Lower lobe of right lung (tissue), 2 donors: Measurements from ENCODE around the gene PLA2G4F. TPM values are rescaled to one million over a fixed set of nuclear protein-coding genes. Genes with fewer than 3 reads are reported as not detected.

ENCODE experiments used
- ATAC-seq, 2 donors: fragments of 200-7000 bp; cut with Tn5 transposase; one replicate each; pipeline ENCODE4 v1.9.1; 2020 to 2022; ENCODE audit warnings: mild to moderate bottlenecking in 2 of 2, moderate library complexity in 2 of 2
- DNase-seq: peaks from one replicate; pipeline ENCODE4 v3.0.0-alpha.2; 2020
- H3K27ac ChIP-seq: fragments of 200-600 bp; one replicate; pipeline ENCODE4 v1.8.0; 2022
- H3K27me3 ChIP-seq: fragments of 200-600 bp; one replicate; pipeline ENCODE4 v1.8.0; 2022; ENCODE audit warnings: low read depth
- H3K36me3 ChIP-seq: fragments of 200-600 bp; one replicate; pipeline ENCODE4 v1.8.0; 2022; ENCODE audit warnings: mild to moderate bottlenecking
- H3K4me1 ChIP-seq: fragments of 200-600 bp; one replicate; pipeline ENCODE4 v1.8.0; 2022
- H3K4me3 ChIP-seq: fragments of 200-600 bp; one replicate; pipeline ENCODE4 v1.8.0; 2022; ENCODE audit warnings: mild to moderate bottlenecking
- H3K9me3 ChIP-seq: fragments of 200-600 bp; one replicate; pipeline ENCODE4 v1.8.0; 2022
- CTCF ChIP-seq: fragments of 200-600 bp; IDR thresholded peaks from one replicate; pipeline ENCODE4 v1.8.0; 2022; ENCODE audit warnings: antibody characterized with exemption, mild to moderate bottlenecking
- intact Hi-C: fragments of 100-400 bp; cut with DNase I; formaldehyde crosslinking; loops from one replicate; pipeline ENCODE4 v1.11.0; 2022
- total RNA-seq: library from RNA; stranded (reverse); fragmentation: NEBNext Ultra II Directional; extraction: Animal tissue kit (Norgen Biotek cat#: 25700); gene quantifications from one replicate; pipeline ENCODE4 v1.2.1, GENCODE V29; 2021
- donor health status: DM: no; HTN: yes; CAD: no; lungs with severe emphysema.

PLA2G4F gene
- total RNA-seq, 1 donor from 2014 or later = 99.0 TPM

- no peak overlapping the region for H3K4me3 ChIP-seq
- ATAC-seq = no peak
- H3K4me1 ChIP-seq = no peaks in the 10 kb centered on the region
- no peaks in the 10 kb centered on the region for H3K27me3 ChIP-seq
- H3K27ac ChIP-seq = no peak overlapping the region
- intact Hi-C loops = no loop called here
- TF ChIP-seq CTCF = no peak
- H3K9me3 ChIP-seq = no peaks in the 10 kb centered on the region
- no peaks in the 10 kb centered on the region for H3K36me3 ChIP-seq
- DNase-seq = no peak
These were observed 13.1 kb downstream of the PLA2G4F start for GRCh38 chr15:42143356-42143755.

- no peaks in the 10 kb centered on the region for H3K9me3 ChIP-seq
- H3K4me1 ChIP-seq = no peaks in the 10 kb centered on the region
- intact Hi-C loops = no loop called here
- H3K27ac ChIP-seq = no peak overlapping the region
- H3K27me3 ChIP-seq = no peaks in the 10 kb centered on the region
- TF ChIP-seq CTCF = no peak
- DNase-seq (no peak), ATAC-seq (no peak)
- H3K4me3 ChIP-seq = no peak overlapping the region
- no peaks in the 10 kb centered on the region for H3K36me3 ChIP-seq
These were observed 14.4 kb downstream of the PLA2G4F start for GRCh38 chr15:42141795-42142667.

- no peak for DNase-seq
- intact Hi-C loops = no loop called here
These were observed 15.2 kb downstream of the PLA2G4F start for GRCh38 chr15:42141246-42141645.

GRCh38 chr15:42140383-42141070 is 15.9 kb downstream of the PLA2G4F start:
- Histone ChIP-seq H3K27me3 (no peaks in the 10 kb centered on the region), H3K4me3 (no peak overlapping the region), H3K36me3 (no peaks in the 10 kb centered on the region), H3K27ac (no peak overlapping the region), H3K9me3 (no peaks in the 10 kb centered on the region), H3K4me1 (no peaks in the 10 kb centered on the region)
- DNase-seq = no peak
- no peak for ATAC-seq
- intact Hi-C loops = no loop called here
- TF ChIP-seq CTCF = no peak

More at GRCh38 chr15:42141246-42141645, 15.2 kb downstream of the PLA2G4F start:
- Histone ChIP-seq H3K36me3 (no peaks in the 10 kb centered on the region), H3K27ac (no peak overlapping the region), H3K27me3 (no peaks in the 10 kb centered on the region), H3K4me3 (no peak overlapping the region), H3K4me1 (no peaks in the 10 kb centered on the region), H3K9me3 (no peaks in the 10 kb centered on the region)
- no peak for ATAC-seq
- TF ChIP-seq CTCF = no peak

GRCh38 chr15:42139596-42139995 is 16.8 kb downstream of the PLA2G4F start:
- no peak for TF ChIP-seq CTCF
- DNase-seq = no peak
- Histone ChIP-seq H3K4me1 (no peaks in the 10 kb centered on the region), H3K36me3 (no peaks in the 10 kb centered on the region), H3K27ac (no peak overlapping the region), H3K27me3 (no peaks in the 10 kb centered on the region), H3K9me3 (no peaks in the 10 kb centered on the region), H3K4me3 (no peak overlapping the region)
- ATAC-seq = no peak
- intact Hi-C loops = no loop called here
